HG03442 (cell line): Measurements from ENCODE around the gene DMWD.
A peak's percentile ranks its signal among the peaks of the same experiment; 100 is the strongest.

Source experiments
- ATAC-seq: cut with Tn5 transposase; IDR thresholded peaks from one replicate; pipeline ENCODE4 v1.9.1; 2021; ENCODE audit warnings: mild to moderate bottlenecking, moderate library complexity; ENCODE audit not compliant: unreplicated experiment

DMWD gene

DNA sequence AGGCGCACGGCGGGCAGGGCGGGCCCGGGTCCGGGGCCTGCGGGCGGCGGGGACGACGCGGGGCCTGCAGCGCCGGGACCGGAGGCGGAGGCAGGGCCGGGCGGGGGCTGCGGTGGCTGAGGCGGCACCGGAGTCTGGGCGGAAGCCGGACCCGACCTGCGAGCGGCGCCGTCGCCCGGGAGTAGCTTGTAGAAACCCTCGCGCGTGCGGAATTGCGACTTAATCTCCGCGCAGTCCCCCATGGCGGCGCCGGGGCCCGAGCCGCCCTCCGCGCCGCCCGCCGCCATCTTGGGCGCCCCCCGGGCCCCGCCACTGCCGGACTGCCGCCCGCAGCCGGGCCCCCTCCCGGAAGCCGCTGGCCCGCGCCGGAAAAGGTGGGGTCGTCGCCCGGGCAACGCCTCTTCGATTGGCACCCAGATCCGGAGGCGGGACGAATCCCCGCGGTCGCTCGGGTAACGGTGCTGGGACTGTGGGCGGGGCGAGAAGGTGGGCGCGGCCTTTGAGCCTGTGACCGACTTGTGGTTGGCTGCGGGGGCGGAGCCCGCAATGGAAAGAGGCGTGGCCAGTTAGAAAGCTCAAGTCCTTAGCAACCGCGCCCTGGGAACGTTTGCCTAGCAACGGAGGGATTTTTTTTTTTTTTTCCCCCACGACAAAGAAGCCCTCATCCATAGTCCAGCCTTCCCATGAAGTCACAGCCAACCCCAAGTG, at the start of gene DMWD:
DMWD (minus strand) TSS at position 376 of the 708 bp plus-strand sequence; CDS start at position 287, 89 bp downstream.
- peak; percentile 90 for ATAC-seq

GRCh38 chr19:45842198-45842597, 49.6 kb upstream of the DMWD start:
- ATAC-seq = no peak

DNA sequence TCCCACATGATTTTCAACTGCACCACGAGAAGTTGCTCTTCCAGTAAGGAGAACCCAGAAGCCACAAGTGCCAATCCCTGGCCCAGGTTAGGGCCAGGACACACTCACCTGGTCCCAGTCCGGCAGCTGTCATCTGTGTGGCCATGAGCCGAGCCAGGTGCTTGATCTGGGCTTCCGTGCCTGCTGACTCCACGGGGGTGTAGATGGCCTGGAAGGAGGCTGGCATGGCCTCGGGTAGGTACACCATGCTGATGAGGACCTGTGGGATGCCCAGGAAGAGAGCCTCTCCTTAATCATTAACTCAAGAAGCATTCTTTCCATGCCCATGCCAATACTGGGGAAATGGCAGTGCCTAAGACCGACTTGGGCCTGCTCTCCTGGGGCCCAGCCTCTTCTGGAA, 42.3 kb upstream of the DMWD start:
- no peak for ATAC-seq

- ATAC-seq = no peak
These were observed 36.3 kb upstream of the DMWD start for GRCh38 chr19:45828945-45829344.

DNA sequence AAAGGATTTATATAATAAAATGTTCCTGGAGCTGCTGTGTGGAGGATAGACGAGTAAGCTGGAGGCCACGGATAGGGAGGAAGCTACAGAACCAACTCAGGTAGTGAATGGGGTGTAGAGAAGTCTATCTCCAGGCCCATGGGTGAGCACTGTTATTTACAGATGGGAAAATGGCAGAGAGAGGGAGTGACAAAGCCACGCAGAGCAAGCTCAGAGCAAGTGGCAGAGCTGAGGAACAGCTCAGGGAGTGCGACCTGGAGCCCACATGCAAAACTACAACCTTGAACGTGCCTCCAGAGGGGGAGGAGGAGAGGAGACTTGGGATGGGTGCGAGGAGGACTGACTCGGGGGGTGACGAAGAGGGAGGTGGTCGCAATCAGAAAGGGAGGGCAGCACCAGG, 35.9 kb upstream of the DMWD start:
- ATAC-seq = no peak

GRCh38 chr19:45827459-45828093, 34.9 kb upstream of the DMWD start:
- no peak for ATAC-seq

DNA sequence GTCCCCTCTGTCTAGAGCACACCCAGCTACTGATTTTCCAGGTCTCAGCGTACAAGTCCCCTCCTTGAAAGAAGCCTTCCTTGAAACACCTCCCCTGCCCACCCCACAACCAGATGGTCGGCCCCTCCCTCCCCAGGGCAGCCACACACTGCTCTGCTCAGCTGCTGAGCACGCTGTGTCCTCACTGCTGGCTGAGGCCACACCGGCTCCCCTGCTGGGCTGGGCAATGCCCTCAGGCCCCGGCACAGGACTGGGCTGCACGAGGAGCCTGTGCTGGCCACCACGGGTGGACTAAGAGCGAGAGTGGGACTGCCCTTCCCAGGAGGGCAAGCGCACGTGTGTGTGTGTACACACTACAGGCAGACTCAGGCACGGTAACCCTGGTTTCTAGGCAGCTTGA, 34.3 kb upstream of the DMWD start:
- ATAC-seq = no peak

DNA sequence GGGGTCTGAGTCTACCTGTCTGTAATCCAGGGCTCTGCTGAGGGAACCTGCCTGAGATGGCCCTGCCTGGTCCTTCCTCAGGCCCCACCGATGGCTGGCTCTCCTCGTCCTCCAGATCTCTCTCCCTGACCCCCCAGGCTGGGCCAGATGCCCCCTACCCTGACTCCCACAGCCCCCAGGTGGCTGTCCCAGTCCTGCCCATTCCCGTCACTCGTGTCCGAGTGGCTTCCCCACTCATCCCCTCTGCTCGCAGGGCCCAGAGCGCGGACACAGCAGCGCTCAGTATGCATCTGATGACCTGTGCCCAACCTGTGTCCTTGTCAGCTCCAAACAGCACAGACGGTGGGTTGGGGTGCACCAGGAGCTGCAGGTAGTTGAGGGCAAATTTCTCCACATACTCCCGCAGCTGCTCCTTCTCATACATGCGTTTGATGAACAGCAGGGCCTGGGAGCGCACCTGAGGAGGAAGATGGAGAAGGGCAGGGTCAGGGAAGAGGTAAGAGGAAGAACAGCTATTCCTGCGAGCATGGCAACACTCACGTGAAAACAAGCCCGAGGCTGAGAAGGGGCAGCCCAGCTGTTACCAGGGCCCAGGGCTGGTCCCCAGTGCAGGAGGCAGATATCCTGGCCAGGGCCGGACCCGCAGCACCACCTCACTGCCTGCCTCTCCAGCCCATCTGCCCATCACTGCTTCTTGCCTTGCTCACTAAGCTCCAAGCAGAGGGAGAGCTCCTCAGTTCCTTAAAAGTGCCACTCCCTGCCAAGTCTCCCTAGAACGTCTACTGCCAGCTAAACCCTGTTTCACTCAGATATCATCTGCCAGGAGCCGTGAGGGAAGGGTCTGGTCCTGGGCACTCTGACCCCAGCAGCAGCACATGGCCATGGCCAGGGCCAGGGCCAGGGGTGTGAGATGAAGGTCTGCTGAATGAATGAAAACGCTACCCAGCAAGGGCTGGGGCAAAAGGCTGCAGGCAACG, 33.6 kb upstream of the DMWD start:
- ATAC-seq = no peak

- no peak for ATAC-seq
These were observed 32.6 kb upstream of the DMWD start for GRCh38 chr19:45825263-45825605.

DNA sequence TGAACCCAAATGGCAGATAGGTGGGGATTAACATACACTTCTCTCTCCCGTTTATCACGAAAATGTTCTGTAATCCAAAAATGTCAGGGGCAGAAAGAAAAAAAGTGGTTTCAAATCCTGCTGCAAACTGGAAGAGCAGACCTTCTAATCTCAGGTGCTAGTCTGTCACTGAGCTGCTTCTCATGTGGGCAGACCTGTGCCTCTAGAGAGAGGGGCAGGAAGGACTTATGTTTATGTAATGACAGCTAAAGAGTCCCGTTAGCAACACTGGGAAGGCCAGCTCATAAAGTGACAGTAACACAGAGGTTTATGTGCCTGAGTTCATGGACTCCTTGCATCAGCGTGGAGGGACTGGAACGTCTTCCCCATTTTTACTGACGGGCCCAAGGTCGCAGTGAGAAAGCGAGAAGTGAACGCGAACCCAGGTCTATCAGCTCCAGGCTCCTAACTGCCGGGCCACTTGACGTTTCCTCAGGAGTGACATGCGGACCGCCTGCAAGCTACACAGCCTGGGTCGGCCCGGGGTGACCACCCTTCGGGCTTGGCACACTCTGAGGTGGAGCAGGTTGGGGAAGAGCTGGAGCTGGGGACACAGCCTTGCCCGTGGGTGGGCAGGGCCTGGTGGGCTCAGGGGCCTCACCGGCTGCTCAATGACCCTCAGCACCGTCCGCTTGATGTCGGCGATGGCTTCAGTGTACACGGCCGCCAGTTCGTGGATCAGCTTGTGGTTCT, 32.1 kb upstream of the DMWD start:
- ATAC-seq = no peak

- ATAC-seq = no peak
These were observed 31.4 kb upstream of the DMWD start for GRCh38 chr19:45824041-45824471.

GRCh38 chr19:45823182-45823581, 30.5 kb upstream of the DMWD start:
- no peak for ATAC-seq

DNA sequence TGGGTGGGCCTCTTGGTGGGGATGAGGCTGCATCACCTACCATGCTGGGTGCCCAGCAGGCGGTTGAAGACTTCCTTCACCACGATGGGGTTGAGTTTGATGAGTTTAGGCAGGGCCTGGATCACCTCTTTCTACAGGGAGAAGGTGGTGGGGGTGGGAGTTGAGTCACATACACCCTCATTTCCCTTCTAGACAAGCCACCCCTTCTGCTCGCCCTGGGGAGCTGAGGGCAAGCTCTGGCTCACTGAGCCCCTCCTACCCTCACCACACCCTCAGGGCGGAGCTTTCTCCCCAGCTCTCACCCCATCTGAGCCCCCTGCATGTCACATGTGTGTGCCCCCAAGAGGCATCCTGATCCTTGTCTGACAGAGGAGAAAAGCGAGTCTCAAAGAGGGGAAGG, 30.1 kb upstream of the DMWD start:
- ATAC-seq = no peak

GRCh38 chr19:45821570-45821969, 28.9 kb upstream of the DMWD start:
- ATAC-seq = no peak

DNA sequence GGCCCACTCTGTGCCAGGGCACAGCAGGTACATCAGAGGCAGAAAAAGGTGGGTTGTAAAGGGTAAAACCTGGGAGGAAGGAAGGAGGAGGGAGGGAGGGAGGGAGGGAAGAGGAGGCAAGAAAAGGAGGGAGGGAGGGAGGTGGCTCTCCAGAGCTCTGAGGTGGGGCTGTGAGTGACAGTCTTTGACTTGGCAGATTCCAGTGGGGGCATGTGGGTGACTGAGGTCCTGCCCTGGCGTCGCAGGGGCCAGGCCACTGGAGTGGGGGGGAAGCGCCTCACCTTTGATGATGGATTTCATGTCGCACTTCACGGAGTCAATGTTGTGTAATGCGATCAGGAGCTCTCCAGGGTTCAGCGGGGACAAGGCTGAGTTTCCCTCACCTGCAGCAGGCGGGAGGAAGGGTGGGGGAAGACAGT, 28.5 kb upstream of the DMWD start:
- no peak for ATAC-seq

GRCh38 chr19:45820413-45821102, 27.9 kb upstream of the DMWD start:
- no peak for ATAC-seq

- ATAC-seq = no peak
These were observed 27.1 kb upstream of the DMWD start for GRCh38 chr19:45819769-45820168.

- no peak for ATAC-seq
These were observed 25.2 kb upstream of the DMWD start for GRCh38 chr19:45817725-45818301.

DNA sequence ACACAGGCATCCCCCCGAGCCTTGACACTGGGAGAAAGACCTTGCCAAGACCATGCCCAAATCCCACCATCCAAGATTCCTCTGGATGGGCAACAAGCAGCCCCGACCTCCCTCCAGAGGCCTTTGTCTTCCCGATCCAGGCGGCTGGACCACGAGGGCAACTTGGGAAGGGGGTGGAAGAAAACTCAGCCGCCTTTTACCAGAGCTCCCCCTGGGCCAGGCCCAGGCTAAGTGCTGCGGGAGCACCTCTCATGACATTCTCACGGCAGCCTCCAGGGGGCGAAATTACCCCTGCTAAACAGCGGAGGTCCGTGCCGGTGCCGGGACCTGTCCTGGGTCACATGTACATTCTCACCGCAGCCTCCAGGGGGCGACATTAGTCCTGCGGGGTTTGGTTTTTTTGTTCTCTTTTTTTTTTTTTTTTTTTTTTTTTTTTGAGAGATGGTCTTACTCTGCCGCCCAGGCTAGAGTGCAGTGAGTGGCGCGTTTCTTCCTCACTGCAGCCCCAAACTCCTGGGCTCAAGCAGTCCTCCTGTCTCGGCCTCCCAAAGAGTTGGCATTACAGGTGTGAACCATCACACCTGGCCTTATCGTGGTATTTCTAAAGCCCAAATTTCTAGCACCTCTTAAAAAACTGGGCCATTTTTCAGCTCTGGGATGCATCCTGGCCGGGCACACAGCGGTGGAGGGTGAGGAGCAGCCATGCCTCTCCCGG, 24.5 kb upstream of the DMWD start:
- ATAC-seq = peak; percentile 74
